ENCODE data around the gene TMEM271.

Gene TMEM271

GRCh38 chr4:576245-576821, at the start of gene TMEM271:
TSS of gene TMEM271 (minus strand) at chr4:576295. CDS start at chr4:576062, 233 bp downstream.
- no peak for TF ChIP-seq CTCF (IDR thresholded peaks at IDR 0.05; ENCODE audit: low read depth, low read length, missing control alignments)
- H3K4me3 ChIP-seq (ENCODE audit: low read depth, low read length), result no peak within 1 kb of the TSS
- in situ Hi-C loops (cut with HindIII; ENCODE audit: low sequenced_read_pairs), result no loop called here
- no peak for DNase-seq (ENCODE audit: low read depth)

- H3K4me3 ChIP-seq (ENCODE audit: low read depth, low read length), result no peak overlapping the region
- no peak for TF ChIP-seq CTCF (IDR thresholded peaks at IDR 0.05; ENCODE audit: low read depth, low read length, missing control alignments)
- in situ Hi-C loops (cut with HindIII; ENCODE audit: low sequenced_read_pairs), result no loop called here
- no peak for DNase-seq (ENCODE audit: low read depth)
Observed at GRCh38 chr4:625631-626161, 49.6 kb upstream of the TMEM271 start.

GRCh38 chr4:624705-625590, 48.9 kb upstream of the TMEM271 start, which contains the start of gene PDE6B:
TSS of gene PDE6B (plus strand) at chr4:625573. CDS start at chr4:625627, 54 bp downstream.
- no peak for DNase-seq (ENCODE audit: low read depth)
- no peak within 1 kb of the TSS for H3K4me3 ChIP-seq (ENCODE audit: low read depth, low read length)
- in situ Hi-C loops (cut with HindIII; ENCODE audit: low sequenced_read_pairs), result no loop called here
- TF ChIP-seq CTCF (IDR thresholded peaks at IDR 0.05; ENCODE audit: low read depth, low read length, missing control alignments), result no peak

GRCh38 chr4:623914-624566, 47.9 kb upstream of the TMEM271 start:
- H3K4me3 ChIP-seq (ENCODE audit: low read depth, low read length), result no peak overlapping the region
- in situ Hi-C loops (cut with HindIII; ENCODE audit: low sequenced_read_pairs), result no loop called here
- TF ChIP-seq CTCF (IDR thresholded peaks at IDR 0.05; ENCODE audit: low read depth, low read length, missing control alignments), result no peak
- DNase-seq (ENCODE audit: low read depth), result no peak

- no peak for DNase-seq (ENCODE audit: low read depth)
- no peak for TF ChIP-seq CTCF (IDR thresholded peaks at IDR 0.05; ENCODE audit: low read depth, low read length, missing control alignments)
- no peak overlapping the region for H3K4me3 ChIP-seq (ENCODE audit: low read depth, low read length)
- in situ Hi-C loops (cut with HindIII; ENCODE audit: low sequenced_read_pairs), result no loop called here
Observed at GRCh38 chr4:622996-623913, 47.2 kb upstream of the TMEM271 start.

All from astrocyte of the cerebellum (primary cell).